Thymus (tissue), 2 donors: ENCODE data around the gene RGPD8. TPM values are rescaled to one million over a fixed set of nuclear protein-coding genes. Genes with fewer than 3 reads are reported as not detected.

Experiments
- polyA plus RNA-seq: library from polyadenylated mRNA; stranded (reverse); fragments of 200-250 nt; gene quantifications from one replicate; pipeline ENCODE4 v1.2.3, GENCODE V29; 2013
- total RNA-seq: library from RNA; stranded (reverse); fragments of 120-200 nt; gene quantifications from one replicate; pipeline ENCODE4 v1.2.4, GENCODE V29; 2013
- donor health status: healthy.

The RGPD8 gene
- total and polyA plus RNA-seq, 2 donors = 1.8 to 5.6 TPM

Other genes with a start within 250 kb of the RGPD8 start
- 15.6 TPM for gene ZC3H8, start 178.6 kb downstream of the RGPD8 start, total RNA-seq
- 13.5 TPM for gene ZC3H8, start 178.6 kb downstream of the RGPD8 start, polyA plus RNA-seq
- 9.3 TPM for gene ZC3H6, start 158.0 kb downstream of the RGPD8 start, total RNA-seq
- 6.0 TPM for gene ZC3H6, start 158.0 kb downstream of the RGPD8 start, polyA plus RNA-seq
- 13.5 TPM for gene TTL, start 48.5 kb upstream of the RGPD8 start, total RNA-seq
- 18.7 TPM for gene TTL, start 48.5 kb upstream of the RGPD8 start, polyA plus RNA-seq
- gene POLR1B, start 108.8 kb upstream of the RGPD8 start, total RNA-seq = 13.0 TPM
- gene POLR1B, start 108.8 kb upstream of the RGPD8 start, polyA plus RNA-seq = 8.2 TPM
- gene CHCHD5, start 151.0 kb upstream of the RGPD8 start, total RNA-seq = 24.6 TPM
- gene CHCHD5, start 151.0 kb upstream of the RGPD8 start, polyA plus RNA-seq = 37.2 TPM
- 27.2 TPM for gene SLC20A1, start 212.3 kb upstream of the RGPD8 start, total RNA-seq
- 47.0 TPM for gene SLC20A1, start 212.3 kb upstream of the RGPD8 start, polyA plus RNA-seq